GM12873 (cell line): ENCODE data around the gene PRSS33.

ENCODE experiments used
- TF ChIP-seq, protein P1 (sequence below): IDR thresholded peaks from 2 replicates; pipeline ENCODE4 v1.5.1; 2012; ENCODE audit warnings: low read depth, mild to moderate bottlenecking, moderate library complexity, low read length, control low read depth; ENCODE audit not compliant: insufficient read depth; ENCODE audit errors: missing control alignments

The PRSS33 gene

DNA sequence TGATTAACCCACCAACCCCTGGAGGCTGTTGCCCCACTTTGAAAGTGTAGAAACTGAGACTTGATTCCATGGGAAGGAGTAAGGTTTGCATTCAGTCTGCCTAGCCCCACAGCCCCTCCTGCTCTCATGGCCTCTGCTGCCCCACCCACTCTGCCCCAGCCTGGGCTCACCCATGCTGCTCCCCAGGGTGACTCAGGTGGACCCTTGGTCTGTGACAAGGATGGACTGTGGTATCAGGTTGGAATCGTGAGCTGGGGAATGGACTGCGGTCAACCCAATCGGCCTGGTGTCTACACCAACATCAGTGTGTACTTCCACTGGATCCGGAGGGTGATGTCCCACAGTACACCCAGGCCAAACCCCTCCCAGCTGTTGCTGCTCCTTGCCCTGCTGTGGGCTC, 17.4 kb upstream of the PRSS33 start:
- TF ChIP-seq, protein P1, sequence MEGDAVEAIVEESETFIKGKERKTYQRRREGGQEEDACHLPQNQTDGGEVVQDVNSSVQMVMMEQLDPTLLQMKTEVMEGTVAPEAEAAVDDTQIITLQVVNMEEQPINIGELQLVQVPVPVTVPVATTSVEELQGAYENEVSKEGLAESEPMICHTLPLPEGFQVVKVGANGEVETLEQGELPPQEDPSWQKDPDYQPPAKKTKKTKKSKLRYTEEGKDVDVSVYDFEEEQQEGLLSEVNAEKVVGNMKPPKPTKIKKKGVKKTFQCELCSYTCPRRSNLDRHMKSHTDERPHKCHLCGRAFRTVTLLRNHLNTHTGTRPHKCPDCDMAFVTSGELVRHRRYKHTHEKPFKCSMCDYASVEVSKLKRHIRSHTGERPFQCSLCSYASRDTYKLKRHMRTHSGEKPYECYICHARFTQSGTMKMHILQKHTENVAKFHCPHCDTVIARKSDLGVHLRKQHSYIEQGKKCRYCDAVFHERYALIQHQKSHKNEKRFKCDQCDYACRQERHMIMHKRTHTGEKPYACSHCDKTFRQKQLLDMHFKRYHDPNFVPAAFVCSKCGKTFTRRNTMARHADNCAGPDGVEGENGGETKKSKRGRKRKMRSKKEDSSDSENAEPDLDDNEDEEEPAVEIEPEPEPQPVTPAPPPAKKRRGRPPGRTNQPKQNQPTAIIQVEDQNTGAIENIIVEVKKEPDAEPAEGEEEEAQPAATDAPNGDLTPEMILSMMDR, result no peak

DNA sequence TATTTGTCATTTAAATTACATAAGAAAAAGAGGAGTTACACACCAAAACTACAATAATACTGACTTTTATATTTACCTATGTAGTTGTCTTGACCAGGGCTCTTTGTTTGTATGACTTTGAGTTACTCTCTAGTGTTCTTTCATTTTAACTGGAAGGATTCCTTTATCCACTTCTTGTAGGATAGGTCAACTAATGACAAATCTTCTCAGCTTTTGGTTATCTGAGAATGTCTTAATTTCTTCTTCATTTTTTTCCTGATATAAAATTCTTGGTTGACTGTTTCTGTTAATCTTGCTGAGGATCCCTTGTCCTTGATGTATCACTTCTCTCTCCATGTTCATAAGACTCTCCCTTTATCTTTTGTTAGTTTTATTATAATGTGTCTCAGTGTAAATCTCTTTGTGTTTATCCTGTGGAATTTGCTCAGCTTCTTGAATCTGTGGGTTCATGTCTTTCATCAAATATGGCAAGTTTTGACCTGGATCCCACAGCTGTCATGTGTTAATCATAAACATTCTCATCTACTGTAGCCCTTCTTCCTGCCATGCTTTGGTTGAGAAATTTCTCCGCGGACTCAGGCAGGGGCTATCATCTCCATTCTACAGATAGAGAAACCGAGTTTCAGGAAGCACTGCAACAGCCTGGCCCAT, 16.3 kb upstream of the PRSS33 start:
- TF ChIP-seq, protein P1, result no peak

DNA sequence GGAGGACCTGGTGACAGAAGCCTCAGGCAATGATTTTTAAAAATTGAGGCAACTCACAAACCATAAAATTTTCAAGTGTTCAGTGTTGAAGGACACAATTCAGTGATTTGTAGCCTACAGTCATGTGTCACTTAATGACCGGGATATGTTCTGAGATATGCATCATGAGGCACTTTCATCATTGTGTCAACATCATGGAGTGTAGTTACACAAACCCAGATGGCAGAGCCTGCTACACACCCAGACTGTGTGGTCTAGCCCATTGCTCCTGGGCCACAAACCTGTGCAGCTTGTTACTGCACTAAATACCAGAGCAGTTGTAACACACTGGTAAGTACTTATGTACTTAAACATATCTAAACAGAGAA, 12.5 kb upstream of the PRSS33 start:
- TF ChIP-seq, protein P1, result no peak

DNA sequence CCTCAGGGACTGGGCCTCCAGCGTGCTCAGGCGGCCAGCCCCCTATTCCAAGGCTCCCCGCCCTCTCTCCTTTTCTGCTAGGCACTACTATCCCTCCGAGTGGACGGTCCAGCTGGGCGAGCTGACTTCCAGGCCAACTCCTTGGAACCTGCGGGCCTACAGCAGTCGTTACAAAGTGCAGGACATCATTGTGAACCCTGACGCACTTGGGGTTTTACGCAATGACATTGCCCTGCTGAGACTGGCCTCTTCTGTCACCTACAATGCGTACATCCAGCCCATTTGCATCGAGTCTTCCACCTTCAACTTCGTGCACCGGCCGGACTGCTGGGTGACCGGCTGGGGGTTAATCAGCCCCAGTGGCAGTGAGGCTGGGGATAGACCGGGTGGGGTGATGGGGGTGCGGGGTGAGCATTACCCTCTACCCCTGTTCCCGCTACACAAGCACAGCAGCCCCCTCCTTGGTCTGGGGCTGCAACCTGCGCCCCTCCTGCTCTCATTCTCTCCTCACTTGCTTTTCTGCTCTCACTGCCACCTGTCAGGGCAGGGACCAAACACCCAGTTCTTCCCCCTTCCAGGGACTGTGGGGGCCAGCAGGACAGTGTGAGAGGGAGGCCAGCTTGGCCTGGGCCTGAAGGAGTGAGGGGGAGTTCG, 12.0 kb upstream of the PRSS33 start:
- TF ChIP-seq, protein P1, result no peak

DNA sequence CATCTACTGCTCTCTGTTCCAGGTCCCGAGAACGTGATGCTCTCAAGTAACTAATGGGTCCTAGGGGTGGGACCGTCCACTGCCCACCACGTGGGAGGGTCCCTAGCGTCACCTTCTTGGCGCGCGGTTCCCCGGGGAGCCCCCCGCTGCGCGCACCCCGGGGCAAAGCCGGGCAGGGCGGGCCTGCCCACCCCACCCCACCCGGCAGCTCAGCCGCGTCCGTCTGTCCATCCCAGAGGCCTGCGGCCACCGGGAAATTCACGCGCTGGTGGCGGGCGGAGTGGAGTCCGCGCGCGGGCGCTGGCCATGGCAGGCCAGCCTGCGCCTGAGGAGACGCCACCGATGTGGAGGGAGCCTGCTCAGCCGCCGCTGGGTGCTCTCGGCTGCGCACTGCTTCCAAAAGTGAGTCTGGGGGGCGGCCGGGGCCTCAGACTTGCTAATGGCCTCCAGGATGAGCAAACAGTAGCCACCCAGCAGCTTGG, 11.4 kb upstream of the PRSS33 start:
- TF ChIP-seq, protein P1, result no peak

DNA sequence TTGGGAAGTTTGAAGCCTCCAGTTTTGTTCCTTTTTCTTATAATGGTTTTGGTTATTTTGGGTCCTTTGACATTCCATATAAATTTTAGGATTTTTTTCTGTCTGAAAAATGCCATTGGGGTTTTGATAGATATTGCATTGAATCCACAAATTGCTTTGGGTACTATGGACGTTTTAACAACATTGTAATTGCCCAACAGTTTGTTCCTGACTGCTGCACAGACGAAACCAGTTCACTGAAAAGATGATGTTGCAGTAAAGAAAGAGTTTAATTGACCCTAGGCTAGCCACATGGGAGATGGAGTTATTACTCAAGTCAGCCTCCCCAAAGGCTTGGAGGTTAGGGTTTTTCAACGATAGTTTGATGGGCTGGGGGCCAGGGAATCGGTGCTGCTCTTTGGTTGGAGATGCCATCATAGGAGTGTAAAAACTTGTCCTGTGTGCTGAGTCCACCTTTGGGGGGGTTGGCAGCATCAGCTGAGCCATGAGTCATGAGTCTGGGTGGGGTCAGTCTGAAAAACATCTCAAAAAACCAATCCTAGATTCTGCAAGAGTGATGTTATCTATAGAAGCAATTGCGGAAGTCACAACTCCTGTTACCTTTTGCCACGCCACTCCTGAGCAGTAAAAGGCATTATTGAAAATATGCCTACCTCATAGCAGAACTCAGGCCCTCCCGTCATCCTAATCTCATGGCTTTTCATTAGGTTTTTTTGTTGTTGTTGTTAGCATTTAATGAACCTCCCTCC, 8.2 kb upstream of the PRSS33 start:
- TF ChIP-seq, protein P1, result no peak

DNA sequence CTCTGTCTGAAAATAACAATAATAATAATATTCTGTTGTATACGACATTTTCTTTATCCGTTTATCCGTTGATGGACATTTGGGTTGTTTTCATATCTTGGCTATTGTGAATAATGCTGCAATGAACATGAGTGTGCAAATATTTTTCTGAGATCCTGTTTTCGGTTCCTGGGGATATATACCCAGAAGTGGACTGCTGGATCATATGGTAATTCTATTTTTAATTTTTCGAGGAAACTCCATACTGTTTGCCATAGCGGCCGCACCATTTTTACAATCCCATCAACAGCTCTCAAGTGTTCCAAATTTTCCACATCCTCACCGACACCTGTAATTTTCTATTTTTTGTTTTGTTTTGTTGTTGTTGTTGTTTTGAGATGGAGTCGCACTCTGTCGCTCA, 5.6 kb upstream of the PRSS33 start:
- TF ChIP-seq, protein P1, result no peak
